A673 (cell line): ENCODE measurements around the gene DMBT1. TPM values are rescaled to one million over a fixed set of nuclear protein-coding genes. Genes with fewer than 3 reads are reported as not detected.

ENCODE experiments used
- BruUV-seq: library from RNA; stranded (reverse); fragments of 400-500 nt; replicated peaks from 2 replicates; lab custom pipeline; 2021; lab: Mats Ljungman, UMichigan
- CTCF ChIA-PET: fragments of 300-600 bp; sonication (Branson Sonifier 250); formaldehyde crosslinking; loops from one replicate; lab custom pipeline; 2022; ENCODE audit warnings: antibody characterized with exemption; lab: Charles Lee
- POLR2A ChIA-PET: fragments of 300-600 bp; sonication (Branson Sonifier 250); formaldehyde crosslinking; loops from one replicate; lab custom pipeline; 2022; ENCODE audit warnings: antibody characterized with exemption; ENCODE audit not compliant: low non-redundant PET; lab: Charles Lee
- DNase-seq: peaks from one replicate; pipeline ENCODE4 v3.0.0-alpha.2; 2015; ENCODE audit warnings: low spot score
- H3K27ac ChIP-seq: fragments of 200-600 bp; sonication (generic); 2 replicates; pipeline ENCODE4 v1.5.1; 2016; ENCODE audit warnings: mixed run types, low read depth, mild to moderate bottlenecking, mixed read lengths, antibody characterized with exemption, low read length; ENCODE audit not compliant: poor library complexity, severe bottlenecking
- H3K27me3 ChIP-seq: fragments of 200-600 bp; sonication (generic); replicated peaks from 2 replicates; pipeline ENCODE4 v1.6.1; 2017; ENCODE audit warnings: mixed run types, low read depth, mild to moderate bottlenecking, mixed read lengths, antibody characterized with exemption, low read length; ENCODE audit not compliant: insufficient read depth, poor library complexity
- H3K36me3 ChIP-seq: fragments of 200-600 bp; sonication (generic); 2 replicates; pipeline ENCODE4 v1.6.1; 2016; ENCODE audit warnings: mixed run types, mild to moderate bottlenecking, mixed read lengths, antibody characterized with exemption, low read length; ENCODE audit not compliant: insufficient read depth, poor library complexity, severe bottlenecking
- H3K4me1 ChIP-seq: fragments of 200-600 bp; sonication (generic); 2 replicates; pipeline ENCODE4 v1.6.1; 2017; ENCODE audit warnings: mixed run types, mild to moderate bottlenecking, mixed read lengths, antibody characterized with exemption, low read length; ENCODE audit not compliant: insufficient read depth, poor library complexity, severe bottlenecking
- H3K4me3 ChIP-seq: fragments of 200-600 bp; sonication (generic); 2 replicates; pipeline ENCODE4 v1.5.1; 2016; ENCODE audit warnings: low read depth, mixed run types, mild to moderate bottlenecking, mixed read lengths, low read length; ENCODE audit not compliant: poor library complexity, severe bottlenecking
- H3K9me3 ChIP-seq: fragments of 200-600 bp; sonication (generic); 2 replicates; pipeline ENCODE4 v1.6.1; 2016; ENCODE audit warnings: mixed run types, low read depth, mild to moderate bottlenecking, mixed read lengths, antibody characterized with exemption, low read length; ENCODE audit not compliant: poor library complexity, severe bottlenecking
- EZH2 ChIP-seq: fragments of 200-600 bp; sonication (generic); IDR thresholded peaks from 2 replicates; pipeline ENCODE4 v1.6.1; 2017; ENCODE audit warnings: borderline replicate concordance, low read depth, mild to moderate bottlenecking, mixed read lengths, antibody characterized with exemption, low read length; ENCODE audit not compliant: poor library complexity, severe bottlenecking
- intact Hi-C: fragments of 100-400 bp; cut with micrococcal nuclease; formaldehyde crosslinking; loops from one replicate; pipeline ENCODE4 v1.10.0; 2022; ENCODE audit not compliant: unreplicated experiment
- total RNA-seq: library from RNA; stranded (reverse); gene quantifications from 2 replicates; pipeline ENCODE4 v1.2.3, GENCODE V29; 2021
- TF ChIP-seq, protein P1 (sequence below): fragments of 300-800, 200-600 bp; sonication (generic); conservative IDR thresholded peaks from 2 replicates; pipeline ENCODE4 v1.5.1; 2017; ENCODE audit warnings: low read depth, mild to moderate bottlenecking, antibody characterized with exemption, low read length, moderate library complexity, mixed read lengths

Gene DMBT1
- total RNA-seq, 1 experiment from 2014 or later, result not detected

GRCh38 chr10:122664501-122664900 is 103.9 kb downstream of the DMBT1 start:
- ChIA-PET CTCF (no interaction called here), POLR2A (no interaction called here)
- TF ChIP-seq EZH2, result no peak
- TF ChIP-seq, protein P1, sequence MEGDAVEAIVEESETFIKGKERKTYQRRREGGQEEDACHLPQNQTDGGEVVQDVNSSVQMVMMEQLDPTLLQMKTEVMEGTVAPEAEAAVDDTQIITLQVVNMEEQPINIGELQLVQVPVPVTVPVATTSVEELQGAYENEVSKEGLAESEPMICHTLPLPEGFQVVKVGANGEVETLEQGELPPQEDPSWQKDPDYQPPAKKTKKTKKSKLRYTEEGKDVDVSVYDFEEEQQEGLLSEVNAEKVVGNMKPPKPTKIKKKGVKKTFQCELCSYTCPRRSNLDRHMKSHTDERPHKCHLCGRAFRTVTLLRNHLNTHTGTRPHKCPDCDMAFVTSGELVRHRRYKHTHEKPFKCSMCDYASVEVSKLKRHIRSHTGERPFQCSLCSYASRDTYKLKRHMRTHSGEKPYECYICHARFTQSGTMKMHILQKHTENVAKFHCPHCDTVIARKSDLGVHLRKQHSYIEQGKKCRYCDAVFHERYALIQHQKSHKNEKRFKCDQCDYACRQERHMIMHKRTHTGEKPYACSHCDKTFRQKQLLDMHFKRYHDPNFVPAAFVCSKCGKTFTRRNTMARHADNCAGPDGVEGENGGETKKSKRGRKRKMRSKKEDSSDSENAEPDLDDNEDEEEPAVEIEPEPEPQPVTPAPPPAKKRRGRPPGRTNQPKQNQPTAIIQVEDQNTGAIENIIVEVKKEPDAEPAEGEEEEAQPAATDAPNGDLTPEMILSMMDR, result no peak
- H3K27me3 ChIP-seq, result peaks cover 65% of the 10 kb centered on the region
- no peak overlapping the region for H3K4me3 ChIP-seq
- no peaks in the 10 kb centered on the region for H3K9me3 ChIP-seq
- BruUV-seq, result no TSS peak
- no peak overlapping the region for H3K27ac ChIP-seq
- no peaks in the 10 kb centered on the region for H3K4me1 ChIP-seq
- H3K36me3 ChIP-seq, result no peaks in the 10 kb centered on the region
- intact Hi-C loops, result no loop called here
- DNase-seq, result no peak

GRCh38 chr10:122665329-122665860 is 104.8 kb downstream of the DMBT1 start:
- no peak for TF ChIP-seq EZH2
- TF ChIP-seq, protein P1, result no peak
- H3K36me3 ChIP-seq, result no peaks in the 10 kb centered on the region
- DNase-seq, result no peak
- peaks cover 65% of the 10 kb centered on the region for H3K27me3 ChIP-seq
- no peak overlapping the region for H3K4me3 ChIP-seq
- intact Hi-C loops, result no loop called here
- no peak overlapping the region for H3K27ac ChIP-seq
- ChIA-PET POLR2A (no interaction called here), CTCF (no interaction called here)
- no peaks in the 10 kb centered on the region for H3K4me1 ChIP-seq
- no TSS peak for BruUV-seq
- no peaks in the 10 kb centered on the region for H3K9me3 ChIP-seq

DNA sequence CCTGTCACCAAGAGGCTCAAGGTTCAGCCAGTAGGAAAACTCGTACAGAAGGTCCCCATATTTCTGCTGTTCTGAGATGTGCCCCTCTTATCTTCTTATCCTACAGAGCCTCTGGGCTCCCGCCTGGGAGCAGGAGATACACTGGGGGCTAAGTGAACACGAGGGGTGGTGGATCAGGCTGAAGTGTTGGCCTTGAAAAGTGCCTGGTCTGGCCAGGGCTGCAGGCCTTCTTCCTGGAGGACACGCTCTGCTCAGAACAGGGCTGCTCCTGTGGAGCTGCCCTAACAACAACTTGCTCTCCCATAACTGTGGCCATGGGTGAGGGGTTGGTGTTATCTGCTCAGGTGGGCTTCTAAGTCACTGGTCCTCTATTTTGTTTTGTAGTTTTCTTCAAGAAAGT is 105.4 kb downstream of the DMBT1 start:
- CTCF ChIA-PET, result no interaction called here
- no peak for DNase-seq
- Histone ChIP-seq H3K4me1 (no peaks in the 10 kb centered on the region), H3K27me3 (peaks cover 59% of the 10 kb centered on the region), H3K36me3 (no peaks in the 10 kb centered on the region), H3K4me3 (no peak overlapping the region), H3K27ac (no peak overlapping the region), H3K9me3 (no peaks in the 10 kb centered on the region)
- intact Hi-C loops, result no loop called here
- BruUV-seq, result no TSS peak
- POLR2A ChIA-PET, result no interaction called here
- no peak for TF ChIP-seq EZH2

DNA sequence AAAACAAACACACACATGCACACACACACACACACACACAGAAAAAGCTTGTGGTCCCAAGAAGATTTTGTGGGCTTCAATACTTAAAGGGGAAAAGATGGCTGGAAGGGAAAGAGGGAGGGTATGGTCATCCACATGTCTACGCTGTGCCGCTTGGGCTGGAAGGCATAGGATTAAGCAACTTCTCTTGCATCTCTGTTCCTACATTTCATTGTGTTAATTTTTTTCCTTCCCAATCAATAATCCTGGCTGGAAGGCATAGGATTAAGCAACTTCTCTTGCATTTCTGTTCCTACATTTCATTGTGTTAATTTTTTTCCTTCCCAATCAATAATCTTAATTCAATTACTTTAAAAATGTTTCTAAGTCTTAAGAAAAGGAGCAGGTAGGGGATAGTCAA is 108.5 kb downstream of the DMBT1 start:
- H3K27me3 ChIP-seq, result peaks cover 67% of the 10 kb centered on the region
- TF ChIP-seq EZH2, result no peak
- TF ChIP-seq, protein P1, result no peak
- BruUV-seq, result no TSS peak
- no peak overlapping the region for H3K27ac ChIP-seq
- H3K9me3 ChIP-seq, result no peaks in the 10 kb centered on the region
- intact Hi-C loops, result no loop called here
- DNase-seq, result no peak
- no peak overlapping the region for H3K4me3 ChIP-seq
- H3K4me1 ChIP-seq, result no peaks in the 10 kb centered on the region
- H3K36me3 ChIP-seq, result no peaks in the 10 kb centered on the region
- CTCF ChIA-PET, result no interaction called here
- POLR2A ChIA-PET, result no interaction called here
